Activated CD8-positive, alpha-beta memory T cell treated with anti-CD3 and anti-CD28 coated beads for 1 hour (primary cell): ENCODE data around the gene KCNIP4.

Experiments
- DNase-seq, 2 donors: peaks; one replicate each; pipeline ENCODE4 v3.0.0-alpha.2; 2020; ENCODE audit warnings: low read depth in 1 of 2; ENCODE audit errors: extremely low read depth in 1 of 2

The KCNIP4 gene

DNA sequence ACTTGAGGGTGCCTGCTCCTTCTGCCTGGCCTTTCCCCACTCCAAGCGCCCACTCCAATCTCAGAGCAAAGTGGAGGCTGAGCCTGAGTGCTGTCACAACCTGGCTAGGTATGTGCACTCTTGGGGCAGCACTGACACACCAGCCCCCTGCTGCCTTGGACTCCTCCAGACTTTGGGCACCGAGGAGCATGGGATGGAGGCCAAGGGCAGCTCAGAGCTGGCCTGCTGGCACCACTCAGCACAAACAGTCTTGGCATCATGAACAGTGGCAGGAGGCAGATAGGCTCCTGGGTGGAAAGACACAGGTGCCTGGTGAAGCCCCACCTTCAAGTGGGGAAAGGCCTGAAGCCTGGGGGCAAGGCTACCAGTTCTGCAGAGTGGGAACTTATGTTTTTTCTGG is 91.8 kb downstream of the KCNIP4 start:
- DNase-seq, result no peak

DNA sequence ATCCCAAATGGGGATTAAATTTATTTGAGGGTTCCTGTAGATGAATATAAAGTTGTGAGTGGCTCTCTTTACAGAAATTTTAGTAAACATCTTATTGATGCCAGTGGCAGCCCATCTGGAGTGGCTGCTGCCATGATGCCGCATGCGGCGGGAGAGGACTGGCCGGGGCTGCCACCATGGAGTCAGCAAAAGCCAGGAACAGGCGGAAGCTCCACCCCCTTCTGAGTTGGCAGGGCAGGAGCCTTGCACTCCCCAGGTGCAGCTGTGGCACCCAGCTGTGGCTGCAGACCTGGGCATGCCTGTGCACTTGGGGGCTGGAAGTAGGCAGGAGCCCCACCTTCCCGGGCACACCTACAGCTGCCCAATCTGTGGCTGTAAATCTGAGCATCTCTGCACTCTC is 92.3 kb downstream of the KCNIP4 start:
- no peak for DNase-seq

DNA sequence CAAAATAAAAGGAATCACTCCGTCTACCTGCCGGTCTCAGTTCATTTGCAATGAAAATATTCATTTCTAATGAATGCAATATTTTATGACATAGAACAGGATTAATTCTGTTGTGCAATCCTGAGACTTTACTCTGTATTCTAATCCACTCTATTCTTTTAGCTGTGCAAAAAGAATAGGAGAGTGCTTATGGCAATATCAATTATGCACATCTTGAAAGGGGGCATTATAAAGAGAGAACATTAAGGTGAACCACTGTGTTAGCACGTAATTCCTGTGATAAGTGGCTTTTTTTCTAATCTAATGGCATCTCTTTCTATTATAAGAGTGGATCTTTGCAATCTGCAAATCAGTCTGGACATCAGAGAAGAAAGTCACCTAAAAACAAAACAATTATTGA is 99.5 kb downstream of the KCNIP4 start:
- no peak for DNase-seq

DNA sequence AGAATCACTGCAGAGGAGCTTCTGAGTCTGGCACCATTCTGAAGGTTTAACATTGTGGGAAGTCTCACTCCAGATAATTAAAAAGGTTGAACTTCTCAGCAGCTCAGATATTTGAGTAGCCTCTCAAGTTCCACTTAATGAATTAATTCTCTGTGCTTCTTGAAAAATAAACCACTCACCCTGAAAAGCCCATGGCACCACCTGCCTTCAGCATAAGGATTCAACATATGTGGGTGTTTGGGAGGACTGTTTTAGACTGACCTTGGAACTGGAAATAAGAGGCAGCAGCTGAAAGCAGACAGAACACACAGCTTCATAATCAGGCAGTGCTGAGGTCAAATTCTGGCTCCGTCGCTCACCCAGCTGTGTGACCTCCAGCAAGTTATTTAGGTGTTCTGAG is 100.6 kb downstream of the KCNIP4 start:
- DNase-seq, result no peak

DNA sequence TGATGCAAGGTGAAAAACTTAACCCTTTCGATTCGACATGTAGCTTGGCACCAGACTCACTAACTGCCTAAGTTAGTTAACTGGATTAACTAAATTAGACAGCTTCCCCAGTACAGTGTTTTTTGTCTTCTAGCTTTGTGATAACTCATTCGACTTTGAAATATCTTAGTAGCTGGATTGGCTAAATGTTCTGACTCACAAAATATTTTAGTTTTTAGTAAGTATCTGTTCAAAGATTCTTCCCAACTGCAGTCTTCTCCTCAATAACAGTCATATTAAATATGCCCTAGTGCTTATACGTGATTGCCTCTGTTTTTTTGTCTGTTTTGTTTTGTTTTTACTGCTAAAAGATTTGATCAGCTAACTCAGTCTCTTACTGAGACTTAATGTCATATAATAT is 102.9 kb downstream of the KCNIP4 start:
- DNase-seq, result no peak

DNA sequence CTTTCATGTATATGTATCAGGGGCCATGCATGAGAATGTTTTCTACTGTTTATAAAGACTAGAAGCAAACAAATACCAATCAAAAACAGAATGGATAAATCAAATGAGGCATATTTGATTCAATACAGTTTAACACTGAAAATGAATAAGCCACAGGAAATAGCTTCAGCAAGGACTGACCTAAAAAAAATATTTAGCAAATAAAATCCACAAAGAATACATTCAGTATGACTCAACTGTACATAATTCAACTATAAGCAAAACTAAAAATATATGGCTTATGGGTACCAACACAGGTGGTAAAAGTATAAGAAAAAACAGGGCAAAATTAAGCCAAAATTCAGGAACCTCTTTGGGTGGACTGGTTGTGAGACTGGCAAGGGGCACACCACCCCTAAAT is 112.9 kb downstream of the KCNIP4 start:
- no peak for DNase-seq

DNA sequence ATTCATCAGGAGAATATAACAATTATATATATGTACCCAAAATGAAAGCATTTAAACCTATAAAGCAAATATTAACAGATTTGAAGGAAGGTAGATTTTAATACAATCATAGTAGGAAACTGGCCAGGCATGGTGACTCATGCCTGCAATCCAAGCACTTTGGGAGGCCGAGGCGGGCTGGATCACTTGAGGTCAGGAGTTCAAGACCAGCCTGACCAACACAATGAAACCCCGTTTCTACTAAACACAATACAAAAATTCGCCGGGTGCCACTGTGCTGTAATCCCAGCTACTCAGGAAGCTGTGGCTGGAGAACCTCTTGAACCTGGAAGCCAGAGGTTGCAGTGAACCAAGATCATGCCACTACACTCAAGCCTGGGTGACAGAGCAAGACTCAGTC is 118.3 kb downstream of the KCNIP4 start:
- DNase-seq, result no peak

DNA sequence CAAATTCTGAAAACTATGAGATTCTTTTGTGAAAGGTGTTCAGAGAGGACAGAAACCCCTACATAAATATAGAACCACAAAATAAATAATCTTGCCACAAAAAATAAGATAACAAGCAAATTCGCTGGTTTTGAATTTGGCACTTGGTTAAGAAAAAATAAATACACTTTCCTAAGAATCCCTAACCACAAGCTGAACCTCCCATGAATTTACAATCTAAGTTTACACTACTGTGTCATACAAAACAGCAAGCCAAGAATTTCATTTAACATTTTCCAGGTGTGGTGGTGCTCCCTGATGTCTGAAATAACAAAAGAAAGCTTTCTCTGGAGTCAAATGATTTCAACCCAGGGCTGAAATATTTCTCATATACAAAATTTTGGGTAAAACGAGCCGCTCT is 121.0 kb downstream of the KCNIP4 start:
- no peak for DNase-seq

DNA sequence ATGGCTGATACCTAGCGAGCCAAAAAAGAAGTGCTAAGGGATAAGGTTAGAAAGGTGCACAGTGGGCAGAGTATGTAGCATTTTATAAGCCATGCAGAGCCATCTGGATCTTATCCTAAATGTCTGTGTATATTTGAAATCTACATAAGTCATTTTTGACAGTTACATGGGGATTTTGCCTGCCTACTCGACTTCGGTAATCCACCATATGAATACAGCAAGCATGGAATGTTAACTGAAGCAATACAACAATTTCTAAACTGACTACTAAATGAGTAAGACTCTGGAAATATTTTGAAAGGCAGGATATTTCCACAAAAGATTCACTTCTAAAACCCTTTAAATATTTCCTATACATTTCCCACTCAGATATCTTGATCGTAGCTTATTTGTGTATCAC is 122.5 kb downstream of the KCNIP4 start:
- DNase-seq, result no peak

DNA sequence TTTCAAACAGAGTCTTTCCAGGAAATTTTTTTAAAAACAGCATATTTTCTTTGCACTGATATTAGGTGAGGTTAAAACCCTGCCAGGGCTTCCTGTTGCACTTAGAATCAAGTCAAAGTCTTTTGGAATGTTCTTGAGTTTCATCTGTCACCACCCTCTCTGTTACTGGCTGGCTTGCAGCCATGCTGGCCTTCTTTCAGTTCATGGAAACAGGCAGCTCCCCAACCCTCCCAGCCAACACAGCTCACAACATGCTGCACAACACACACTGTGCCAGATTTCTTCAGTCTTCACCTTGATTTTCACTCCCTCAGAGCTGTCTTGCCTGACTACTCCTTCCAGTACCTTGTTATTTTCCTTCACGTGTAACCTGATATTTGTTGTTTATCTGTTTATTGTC is 129.5 kb downstream of the KCNIP4 start:
- no peak for DNase-seq

DNA sequence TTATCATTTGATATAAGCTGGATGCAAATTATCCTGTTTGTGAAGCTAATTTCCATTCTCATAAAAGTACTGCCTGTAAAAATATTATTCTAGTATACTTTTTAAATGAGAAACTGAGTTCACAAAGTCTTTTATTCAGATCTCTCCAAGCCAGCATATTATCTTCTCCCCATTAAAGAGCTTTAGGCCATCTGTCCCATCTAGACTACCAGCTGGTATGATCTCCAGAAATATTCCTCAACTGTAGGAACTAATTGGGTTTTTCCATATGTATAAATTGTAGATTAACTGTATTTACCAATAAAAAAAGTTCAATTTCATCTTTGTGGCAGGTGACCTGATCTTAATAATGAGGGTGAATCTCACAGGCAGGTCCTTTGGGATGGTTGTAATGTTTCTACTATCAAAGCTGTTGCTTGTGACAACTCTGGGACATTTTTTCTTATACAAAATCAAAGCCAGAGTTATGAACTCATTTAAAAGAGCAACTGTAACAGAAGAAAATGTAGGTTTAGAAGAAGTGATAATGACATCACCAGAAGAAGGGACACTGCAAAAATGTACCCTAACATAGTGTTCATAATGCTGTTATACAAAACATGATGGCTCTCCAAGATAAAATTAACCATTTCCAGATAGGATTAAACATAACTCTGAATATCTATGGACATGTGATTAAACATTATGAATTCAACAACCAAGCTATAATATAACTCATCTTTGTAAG is 132.8 kb downstream of the KCNIP4 start:
- no peak for DNase-seq

DNA sequence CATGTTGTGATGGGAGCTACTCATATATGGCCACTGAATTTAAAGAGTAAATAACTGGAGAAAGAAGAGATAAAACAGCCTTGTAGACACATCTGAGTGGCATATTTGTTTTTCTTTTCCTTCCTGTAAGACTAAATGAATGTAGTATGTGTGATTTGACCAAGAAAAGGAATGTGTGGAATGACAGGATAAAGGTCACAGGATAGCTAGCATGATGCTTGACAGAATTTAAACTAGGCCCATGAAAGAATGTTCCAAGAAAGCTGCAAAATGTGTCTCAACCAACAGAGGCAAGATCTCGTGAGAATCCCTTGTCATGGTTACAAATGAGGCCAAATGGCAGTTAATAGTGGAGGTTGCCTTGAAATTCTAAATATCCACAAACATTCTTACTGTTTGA is 137.0 kb downstream of the KCNIP4 start:
- DNase-seq, result no peak

DNA sequence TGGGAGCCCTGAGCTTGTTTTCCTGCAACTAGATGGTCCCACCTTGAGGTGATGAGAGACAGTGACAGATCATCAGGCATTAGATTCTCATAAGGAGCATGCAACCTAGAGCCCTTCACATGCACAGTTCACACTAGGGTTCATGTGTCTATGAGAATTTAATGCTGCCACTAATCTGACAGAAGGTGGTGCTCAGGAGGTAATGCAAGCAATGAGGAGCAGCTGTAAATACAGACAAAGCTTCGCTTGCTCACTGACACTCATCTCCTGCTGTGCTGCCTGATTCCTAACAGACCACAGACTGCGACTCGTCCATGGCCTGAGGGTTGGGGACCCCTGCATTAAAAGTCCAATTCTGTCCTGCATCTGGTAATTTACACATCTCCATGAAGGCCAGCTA is 141.6 kb downstream of the KCNIP4 start:
- no peak for DNase-seq

DNA sequence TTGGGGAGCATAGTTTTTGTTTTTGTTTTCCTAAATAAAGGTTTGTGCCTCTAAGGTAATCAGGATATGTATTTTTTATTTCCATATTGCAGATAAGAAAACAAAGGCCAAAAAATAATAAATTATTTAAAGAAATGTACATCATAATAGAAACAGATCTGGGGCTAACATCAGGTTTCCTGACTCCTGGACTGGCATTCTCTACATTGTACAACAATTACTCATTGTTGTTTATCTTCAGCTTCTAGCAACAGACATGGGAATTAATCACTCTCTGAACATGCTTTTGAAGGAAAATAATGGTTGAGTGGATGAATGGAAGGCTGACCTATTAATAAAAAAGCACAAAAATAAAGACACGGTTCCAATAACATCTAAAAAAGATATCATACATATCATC is 146.2 kb downstream of the KCNIP4 start:
- no peak for DNase-seq

DNA sequence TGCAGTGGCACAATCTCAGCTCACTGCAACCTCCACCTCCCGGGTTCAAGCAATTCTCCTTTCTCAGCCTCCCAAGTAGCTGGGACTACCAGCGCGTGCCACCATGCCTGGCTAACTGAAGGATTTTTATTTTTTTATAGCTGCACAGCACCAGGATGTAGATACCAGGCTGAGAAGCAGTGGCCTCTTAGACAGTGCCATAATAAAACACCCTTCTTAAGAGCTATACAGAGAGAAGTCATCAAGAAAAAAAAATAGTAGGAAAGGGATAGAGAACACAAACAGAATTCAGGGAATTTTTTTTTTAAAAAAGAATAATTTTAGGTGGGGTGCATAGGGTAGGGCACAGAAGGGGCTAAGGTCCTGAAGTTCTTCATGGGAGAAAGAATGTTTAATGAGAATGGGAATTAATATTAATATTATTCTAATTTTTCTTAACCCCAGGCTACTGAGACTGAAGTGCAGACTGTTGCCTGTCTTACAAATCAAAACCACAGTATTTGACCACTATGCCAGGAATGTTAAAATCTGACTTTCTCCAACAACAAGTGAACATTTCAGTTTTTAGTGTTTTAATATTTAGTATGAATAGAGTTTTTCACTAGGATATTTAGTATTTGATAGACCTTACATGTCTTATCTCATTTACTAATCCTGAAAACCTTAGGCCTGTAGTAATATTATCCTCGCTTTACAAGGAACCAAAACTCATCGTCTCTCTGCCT is 146.7 kb downstream of the KCNIP4 start:
- DNase-seq, result no peak

DNA sequence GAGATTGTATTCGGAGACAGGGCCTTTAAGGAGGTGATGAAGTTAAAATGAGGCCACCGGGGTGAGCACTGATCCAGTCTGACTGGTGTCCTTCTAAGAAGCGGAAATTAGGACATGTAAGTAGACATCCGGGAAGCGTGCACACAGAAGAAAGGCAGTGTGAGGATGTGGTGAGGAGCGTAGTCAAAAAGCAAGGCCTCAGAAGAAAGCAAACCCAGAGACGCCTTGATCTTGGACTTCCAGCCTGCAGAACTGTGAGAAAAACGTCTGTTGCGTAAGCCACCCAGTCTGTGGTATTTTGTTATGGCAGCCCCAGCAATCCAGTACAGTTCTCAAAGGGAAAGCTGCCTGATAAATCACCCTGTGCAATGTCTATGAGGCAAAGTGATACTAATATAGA is 153.5 kb downstream of the KCNIP4 start:
- DNase-seq, result no peak

DNA sequence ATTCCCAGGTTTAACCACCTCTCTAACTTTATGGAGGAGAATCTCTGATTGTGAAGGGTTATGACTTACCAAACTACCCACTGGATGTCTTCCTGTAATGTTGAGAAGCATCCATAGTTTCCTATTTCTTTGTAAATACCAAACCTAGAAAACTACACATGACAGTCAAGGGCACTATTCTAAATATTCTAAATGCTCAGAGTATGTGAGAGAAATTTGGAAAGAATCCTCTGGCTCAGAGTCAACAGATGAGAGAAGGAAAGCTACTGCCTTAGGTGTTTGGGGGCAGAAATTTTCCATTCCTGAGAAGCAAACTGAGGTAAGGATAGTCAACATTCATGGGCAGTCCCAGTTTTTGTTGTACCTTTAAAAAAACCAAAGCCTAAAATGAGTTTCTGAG is 155.8 kb downstream of the KCNIP4 start:
- no peak for DNase-seq

DNA sequence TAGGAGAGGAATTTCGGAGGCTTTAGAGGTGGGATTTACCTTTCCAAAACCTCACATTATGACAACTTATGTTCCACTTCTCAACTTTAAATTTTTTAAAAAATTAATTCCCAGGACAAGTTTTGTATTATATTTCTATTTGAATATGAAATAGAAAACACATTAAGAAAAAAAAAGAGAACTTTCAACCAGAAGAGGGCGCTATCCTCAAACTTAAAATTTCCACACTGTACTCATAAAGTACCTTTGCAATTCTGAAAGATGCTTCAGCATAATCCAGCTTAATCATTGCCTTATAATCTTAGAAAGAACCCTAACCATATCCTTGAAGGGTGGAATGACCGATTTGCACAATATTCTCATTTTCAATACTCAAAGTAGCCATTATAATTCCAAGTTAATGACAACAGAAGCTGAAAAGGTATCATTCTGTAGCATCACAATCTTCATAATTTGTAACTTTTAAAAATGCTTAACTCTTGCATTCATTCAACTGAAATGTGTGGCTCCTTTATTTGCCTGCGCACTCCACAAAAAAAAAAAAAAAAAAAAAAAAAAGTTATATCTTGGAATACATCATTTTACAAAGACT is 158.0 kb downstream of the KCNIP4 start:
- no peak for DNase-seq

DNA sequence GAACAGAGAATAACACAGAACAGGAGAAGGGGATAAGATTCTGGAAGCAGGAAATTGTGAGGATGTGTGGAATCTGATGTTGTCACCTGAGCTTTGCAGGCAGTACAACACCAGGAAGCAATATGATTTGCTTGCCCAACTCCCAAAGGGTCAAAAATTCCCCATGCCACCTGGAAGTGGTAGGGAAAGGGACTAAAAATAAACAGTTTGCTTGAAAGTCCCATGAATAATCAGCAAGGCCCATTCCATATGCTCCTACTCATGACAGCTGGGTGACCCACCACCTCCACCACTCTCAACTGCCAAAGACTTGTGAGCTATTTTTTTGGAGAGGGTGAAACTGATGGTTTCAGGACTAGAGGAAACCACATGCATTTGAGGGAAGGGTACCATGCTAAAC is 168.4 kb downstream of the KCNIP4 start:
- DNase-seq, result no peak

DNA sequence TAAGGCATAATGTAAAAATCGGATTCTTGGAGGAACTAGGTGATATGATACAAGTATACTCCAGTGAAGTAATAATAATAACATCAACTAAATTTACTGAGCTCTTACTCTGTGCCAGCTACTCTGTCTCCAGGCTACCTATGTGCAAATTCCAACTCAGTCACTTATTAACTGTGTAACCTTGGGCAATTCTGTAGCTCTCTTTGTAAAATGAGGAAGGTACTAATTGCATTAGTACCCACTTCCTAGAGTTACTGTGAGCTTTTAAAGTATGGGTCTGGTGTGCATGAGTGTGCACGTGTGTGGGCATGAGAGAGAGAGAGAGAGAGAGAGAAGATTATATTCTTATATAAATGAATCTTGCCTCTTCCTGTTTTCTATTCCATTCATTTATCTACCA is 169.9 kb downstream of the KCNIP4 start:
- no peak for DNase-seq

DNA sequence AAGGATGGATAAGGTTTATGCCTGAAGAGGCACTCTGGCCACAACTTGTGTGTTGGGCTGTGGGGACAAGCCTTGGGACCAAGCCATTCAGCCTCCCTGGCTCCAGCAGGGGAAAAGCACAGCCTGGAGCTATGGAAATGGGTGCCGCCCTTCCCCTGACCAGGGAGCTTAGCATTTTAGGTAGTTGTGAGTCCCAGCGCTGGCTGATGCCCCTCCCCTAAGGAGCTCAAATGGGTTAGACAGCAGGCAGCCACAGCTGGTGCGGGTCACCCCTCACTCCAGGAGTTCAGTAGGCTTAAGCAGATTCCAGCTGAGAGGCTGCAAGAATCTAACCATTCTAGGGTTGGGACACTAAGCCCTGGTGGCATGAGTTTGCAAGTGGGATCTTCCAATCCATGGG is 172.9 kb downstream of the KCNIP4 start:
- no peak for DNase-seq

DNA sequence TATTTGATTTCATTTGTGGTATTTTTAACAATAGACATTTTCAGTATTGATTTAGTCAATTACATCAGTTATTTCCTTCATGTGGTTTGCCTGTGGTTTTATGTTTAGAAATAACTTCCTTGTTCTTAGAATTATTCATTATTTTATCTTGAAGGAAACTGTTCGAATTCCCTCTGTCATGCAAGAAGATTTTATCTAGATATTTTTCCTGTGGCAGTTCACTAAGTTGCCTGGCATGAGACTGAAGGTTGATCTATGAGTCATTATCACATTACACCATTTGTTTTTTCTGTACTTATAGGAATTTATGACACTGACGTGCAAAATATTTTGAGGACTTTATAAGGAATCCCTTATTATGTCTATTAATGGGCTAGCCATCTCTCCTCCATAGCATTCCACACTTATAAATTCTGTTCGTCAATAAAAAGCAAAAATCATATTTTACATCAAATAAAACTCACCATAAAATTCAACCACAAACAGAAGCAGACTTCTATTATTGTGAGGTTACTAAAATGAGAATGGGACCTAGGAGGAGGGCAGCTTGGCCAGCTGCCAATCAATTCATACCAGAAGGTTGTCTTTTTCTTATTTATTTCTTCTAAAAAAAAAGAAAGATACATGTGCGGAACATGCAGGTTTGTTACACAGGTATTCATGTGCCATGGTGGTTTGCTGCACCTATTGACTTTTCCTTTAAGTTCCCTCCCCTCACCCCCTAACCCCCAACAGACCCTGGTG is 179.0 kb downstream of the KCNIP4 start:
- no peak for DNase-seq
